NCI-H82 treated with DMSO at 0.1 percent for 48 hours (cell line): ENCODE measurements around the gene TMEM255B.
"Not testable (repeated sequence)": the region's sequence is repeated elsewhere in the genome, so short reads cannot be mapped to it uniquely, and the experiment has no call there.

Experiments used
- DNase-seq: peaks from one replicate; lab custom pipeline; 2025; ENCODE audit not compliant: unreplicated experiment; lab: John Stamatoyannopoulos, UW

TMEM255B gene

DNA sequence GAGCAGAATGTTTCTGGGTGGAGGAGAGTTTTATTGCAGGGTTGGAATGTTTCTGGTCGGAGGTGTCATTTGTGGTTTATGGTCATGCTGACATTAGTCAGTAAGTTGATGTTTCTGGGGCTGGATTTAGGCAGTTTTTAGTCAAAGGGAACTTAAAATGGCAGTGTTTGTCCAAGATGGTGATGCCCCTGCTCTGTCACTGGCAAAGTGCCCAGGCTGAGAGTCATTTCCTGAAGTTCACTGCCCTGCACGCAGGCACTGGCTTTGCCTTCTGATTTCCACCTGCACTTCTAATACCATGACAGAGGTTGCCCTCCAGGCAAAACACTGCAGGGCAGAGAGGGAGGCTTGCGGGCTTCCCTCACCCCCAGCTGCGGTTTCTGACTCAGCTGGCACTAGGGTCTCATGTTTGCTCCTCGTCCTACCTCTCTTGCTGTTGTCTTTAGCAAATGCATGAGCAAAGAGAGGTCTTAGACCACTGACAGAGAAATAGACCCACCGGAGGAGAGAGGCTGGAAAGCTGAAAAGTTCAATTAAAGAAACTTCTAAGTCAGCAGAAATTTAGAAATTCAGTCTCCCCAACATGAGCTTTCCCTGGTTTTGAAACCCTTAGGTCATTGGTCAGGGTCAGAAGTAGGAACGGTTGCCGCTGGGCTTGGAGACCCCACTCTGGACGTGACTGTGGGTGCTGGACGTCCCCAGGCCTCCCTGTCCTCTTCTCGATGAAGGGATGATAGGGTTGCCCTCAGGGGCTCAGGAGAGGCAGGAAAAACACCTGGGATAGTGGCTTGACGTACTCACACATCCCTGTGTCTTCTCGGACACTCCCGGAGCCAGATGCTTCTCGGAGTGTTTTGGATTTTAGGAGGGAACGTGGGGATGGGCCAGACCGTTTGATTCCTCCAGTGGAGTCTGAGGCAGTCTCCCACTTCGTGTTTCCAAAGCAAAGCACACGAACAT is 26.3 kb downstream of the TMEM255B start:
- DNase-seq, result no peak

DNA sequence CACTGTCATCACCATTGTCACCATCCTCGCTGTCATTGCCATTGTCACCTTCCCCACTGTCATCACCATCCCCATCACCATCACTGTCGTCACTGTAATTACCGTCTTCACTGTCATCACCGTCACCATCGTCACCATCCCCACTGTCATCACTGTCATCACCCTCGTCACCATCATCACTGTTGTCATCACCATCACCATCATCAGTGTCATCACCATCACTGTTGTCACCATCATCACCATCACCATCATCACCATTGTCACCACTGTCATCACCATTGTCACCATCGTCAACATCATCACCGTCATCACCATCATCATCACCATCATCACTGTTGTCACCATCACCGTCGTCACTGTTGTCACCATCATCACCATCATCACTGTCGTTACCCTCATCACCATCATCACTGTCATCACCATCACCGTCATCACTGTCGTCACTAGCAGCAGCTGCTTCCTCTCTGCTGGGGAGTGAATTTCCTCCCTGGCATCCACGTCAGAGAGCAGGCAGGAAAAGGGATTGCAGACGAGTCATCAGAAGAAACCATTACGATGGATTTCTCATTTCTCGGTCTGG is 27.3 kb downstream of the TMEM255B start:
- no peak for DNase-seq

DNA sequence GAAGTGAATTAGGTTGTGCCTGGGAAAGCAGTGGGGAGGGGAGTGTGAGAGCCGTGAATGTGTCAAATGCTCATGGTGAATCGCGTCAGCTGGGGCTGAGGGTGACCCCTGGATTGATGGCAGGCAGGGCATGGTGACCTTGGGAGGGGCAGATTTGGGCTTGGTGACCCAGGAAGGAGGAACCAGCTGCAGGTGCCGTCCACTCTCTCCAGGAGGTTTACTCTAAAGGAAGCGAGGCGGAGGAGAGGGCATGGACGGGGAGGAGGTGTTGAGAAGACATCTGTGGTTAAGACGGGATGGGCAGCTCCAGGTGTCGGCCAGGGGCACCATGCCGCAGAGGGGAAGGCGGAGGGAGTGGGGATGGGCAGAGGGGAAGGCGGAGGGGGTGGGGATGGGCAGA is 28.7 kb downstream of the TMEM255B start:
- no peak for DNase-seq

DNA sequence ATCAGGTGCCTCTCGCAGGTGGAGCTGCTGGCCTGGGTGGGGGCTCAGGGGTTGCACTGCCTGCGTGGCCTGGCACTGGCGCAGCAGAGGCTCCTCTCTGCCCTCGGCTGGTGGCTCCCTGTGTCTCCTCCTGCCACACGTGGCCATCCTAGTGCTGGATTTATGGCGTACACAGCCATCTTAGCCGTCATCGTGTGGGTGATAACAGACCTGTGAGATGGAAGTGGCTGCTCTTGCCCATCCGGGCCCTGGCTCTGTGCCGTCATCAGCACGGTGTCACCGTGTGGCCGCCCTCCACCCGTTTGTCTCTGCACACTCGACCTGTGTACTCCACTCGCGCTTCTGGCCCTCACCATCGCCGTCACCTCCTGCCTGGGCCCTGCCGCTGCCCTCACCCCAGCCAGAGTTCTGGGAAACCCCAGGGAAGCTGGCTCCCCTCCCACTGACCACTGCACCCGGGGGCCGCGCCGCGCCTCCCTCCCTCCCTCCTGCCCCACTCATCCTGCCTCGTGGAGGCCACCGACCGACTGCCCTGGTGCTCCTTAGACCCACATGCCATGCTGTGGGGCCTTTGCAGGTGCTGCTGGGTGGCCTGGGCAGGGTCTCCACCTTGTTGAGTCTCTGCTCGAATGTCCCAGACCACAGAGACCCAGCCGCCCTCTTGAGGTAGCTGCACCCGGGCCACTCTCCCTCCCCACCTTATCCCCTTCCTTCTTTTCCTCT is 29.5 kb downstream of the TMEM255B start:
- DNase-seq, result no peak

DNA sequence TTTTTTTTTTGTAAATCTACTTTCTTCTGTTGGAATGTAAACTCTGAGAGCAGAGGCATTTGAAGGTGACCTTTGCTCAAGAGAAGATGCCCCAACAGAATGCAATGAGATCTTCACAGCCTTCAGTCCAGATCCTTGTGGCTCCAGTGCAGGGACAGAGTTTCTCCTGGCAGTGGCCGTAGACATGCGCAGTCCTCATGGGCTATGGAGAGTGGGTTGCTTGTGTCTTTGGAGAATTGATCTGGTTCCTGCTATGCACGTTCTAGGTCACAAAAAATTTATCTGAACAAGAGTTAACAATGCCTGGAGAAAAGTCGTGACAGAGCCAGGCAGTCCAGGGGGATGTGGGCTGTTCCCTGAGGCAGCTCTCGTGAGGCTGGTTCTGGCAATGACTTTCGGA is 30.1 kb downstream of the TMEM255B start:
- no peak for DNase-seq

DNA sequence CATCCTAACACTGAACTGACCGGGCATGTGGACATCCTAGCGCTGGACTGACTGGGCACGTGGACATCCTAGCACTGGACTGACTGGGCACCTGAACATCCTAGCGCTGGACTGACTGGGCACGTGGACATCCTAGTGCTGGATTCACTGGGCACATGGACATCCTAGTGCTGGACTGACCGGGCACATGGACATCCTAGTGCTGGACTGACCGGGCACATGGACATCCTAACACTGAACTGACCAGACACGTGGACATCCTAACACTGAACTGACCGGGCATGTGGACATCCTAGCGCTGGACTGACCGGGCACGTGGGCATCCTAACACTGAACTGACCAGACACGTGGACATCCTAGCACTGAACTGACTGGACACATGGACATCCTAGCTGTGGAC is 30.9 kb downstream of the TMEM255B start:
- DNase-seq, result not testable (repeated sequence)

DNA sequence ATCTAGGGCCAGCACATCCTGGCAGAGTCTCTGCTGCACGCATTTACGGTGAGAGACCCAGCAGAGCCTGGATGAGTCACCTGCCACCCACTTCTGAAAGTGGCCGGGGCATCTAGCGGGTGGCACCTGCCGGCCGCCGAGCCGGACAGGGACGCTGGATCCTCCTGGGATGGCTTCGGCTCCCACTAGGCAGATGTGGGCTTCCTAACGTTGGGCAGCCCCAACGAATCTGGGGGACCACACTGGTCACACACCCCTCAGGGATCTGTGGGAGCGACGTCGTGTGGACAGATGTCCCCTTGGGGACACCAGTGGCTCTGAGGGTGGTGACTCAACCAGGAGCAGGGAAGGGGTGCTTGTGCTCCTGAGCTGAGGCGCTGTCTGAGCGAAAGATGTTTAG is 32.2 kb downstream of the TMEM255B start:
- no peak for DNase-seq

DNA sequence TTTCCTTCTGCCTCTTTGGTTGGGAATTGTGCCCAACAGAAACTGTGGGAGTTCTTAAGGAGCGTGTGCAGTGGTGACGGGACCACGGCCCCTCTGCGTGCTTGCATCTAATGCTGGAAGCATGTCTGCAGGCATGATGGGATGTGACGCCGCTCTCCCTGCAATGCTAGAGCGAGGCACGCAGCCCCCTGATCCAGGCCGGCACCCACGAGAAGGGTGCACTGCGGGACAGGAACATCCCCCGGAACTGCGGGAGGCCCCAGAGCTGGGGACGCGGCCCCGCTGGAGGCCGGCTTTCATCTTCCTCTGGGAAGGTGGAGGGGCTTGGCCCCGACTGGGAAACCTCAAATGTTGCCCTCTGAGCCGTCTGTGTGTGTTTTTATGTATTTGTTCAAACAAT is 32.7 kb downstream of the TMEM255B start:
- no peak for DNase-seq

DNA sequence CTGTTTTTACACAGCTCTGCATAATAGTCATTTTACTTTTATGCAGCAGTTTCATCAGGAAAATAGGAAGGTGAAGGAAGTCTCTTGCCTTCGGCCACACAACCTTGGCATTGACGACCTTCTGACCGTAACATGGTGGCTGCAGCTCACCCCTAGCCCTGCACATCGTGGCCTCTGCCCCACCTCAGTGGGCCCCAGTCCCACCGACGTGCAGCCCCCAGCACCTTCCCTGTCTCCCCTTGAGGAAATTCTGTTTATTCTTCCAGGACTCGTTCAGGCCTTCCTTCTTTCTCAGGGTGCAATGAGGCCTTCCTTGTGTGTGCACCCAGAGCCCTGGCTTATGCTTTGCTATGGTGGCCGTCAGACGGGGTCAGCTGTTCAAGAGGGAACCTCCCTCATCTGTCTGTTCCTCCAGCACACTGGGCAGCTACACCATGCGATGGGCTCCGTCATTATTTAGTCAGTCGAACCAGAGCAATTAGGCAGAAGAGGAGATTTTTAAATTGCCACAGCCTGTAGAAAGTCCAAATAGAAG is 33.3 kb downstream of the TMEM255B start:
- no peak for DNase-seq

DNA sequence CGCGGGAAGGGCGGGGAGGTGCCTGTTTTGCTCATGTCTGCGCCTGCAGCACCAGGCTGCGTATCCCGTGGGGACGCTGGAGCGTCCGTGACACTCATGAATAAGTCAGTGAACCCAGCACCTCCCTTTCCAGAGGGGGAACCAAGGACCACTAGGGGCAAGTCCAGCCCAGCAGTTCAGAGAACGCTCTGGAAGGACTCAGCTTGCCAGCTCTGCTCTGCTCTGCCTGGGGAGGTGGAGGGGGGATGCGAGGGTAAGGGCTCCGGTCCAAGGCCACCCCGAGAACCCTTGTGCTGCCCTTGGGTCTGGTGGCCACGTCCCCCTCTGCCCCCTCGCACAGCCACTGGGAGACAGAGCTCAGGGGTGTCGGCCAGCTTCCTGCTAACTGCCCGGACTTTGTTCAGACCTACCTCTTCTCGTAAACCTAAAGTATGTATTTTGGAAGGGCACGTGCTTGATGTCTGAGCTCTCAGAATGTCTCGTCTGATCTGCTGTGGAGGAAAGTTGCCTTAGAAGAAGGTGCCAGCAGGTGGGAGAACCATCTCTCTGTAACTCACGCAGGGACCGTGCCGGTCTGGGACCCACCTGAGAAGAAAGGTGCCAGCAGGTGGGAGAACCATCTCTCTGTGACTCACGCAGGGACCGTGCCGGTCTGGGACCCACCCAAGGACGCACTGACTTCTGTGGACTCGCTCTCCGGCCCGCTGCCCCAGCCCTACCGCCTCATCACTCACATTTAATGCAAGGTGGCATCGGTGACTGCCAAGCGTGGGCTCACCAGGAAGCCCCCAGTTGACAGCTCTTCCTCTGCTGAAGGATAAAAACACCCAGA is 34.1 kb downstream of the TMEM255B start:
- DNase-seq, result no peak

DNA sequence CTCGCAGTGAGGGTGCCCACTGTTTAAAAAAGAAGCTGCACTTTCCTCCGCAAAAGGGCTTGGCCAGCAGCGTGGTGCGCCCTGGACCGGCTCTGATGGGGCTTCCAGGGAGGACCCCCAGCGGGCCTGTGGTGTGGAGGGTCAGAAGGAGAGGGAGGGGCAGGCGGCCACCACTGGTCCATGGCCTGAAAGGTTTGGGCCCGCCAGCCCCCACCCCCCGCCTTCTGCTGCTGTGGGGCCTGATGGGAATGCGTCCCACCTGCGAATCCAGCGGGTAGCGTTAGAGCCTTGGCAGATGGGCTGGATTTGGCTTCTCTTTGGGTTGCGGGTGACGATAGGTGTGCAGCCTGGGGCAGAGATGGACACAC is 34.7 kb downstream of the TMEM255B start:
- DNase-seq, result no peak

DNA sequence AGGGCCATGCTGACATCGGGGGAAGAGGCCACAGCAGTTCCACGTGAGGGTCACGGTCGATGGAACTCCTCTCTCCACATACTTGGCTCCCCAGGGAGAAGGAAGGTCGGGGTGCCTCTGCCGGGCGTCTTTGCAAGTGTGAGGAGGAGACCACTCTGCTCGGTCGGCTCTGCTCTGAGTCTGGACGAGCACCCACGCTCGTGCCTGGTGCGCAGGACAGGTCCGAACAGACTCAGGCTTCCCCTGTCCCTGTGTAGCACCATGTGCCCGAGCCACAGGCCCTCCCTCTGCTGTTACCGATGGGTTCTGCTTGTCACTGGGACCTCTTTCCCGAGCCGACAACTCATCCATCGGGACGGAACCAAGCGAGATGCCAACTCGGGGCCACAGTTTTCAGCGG is 35.1 kb downstream of the TMEM255B start:
- no peak for DNase-seq

DNA sequence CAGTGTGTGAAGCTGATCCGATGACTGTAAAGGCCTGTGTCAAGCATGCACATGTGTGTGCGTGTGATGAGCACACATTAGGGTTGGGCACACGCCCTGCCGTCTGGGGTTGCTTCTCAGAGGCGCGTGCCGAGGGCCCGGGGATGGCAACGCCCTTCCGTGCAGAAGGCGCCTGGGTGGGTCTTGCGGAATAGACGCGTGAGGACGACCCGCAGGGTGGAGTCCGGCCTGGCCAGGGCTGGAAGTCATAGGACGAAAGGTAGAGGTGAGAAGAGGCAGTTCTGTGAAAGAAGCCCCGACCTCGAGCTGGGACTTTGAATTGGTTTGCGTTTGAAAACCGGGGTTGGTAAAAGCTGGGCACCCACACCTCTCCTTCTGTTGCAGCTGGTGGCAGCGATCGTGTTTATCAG is 35.7 kb downstream of the TMEM255B start:
- no peak for DNase-seq

DNA sequence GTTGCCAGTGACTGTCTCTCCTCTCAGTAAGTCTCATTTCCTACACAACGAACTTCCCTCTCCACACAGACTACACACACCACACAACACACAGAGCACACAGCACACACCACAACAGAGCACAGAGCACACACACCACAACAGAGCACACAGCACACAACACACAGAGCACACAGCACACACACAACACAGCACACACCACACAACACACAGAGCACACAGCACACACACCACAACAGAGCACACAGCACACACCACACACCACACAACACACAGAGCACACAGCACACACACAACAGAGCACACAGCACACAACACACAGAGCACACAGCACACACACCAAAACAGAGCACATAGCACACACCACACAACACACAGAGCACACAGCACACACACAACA is 36.3 kb downstream of the TMEM255B start:
- not testable (repeated sequence) for DNase-seq

DNA sequence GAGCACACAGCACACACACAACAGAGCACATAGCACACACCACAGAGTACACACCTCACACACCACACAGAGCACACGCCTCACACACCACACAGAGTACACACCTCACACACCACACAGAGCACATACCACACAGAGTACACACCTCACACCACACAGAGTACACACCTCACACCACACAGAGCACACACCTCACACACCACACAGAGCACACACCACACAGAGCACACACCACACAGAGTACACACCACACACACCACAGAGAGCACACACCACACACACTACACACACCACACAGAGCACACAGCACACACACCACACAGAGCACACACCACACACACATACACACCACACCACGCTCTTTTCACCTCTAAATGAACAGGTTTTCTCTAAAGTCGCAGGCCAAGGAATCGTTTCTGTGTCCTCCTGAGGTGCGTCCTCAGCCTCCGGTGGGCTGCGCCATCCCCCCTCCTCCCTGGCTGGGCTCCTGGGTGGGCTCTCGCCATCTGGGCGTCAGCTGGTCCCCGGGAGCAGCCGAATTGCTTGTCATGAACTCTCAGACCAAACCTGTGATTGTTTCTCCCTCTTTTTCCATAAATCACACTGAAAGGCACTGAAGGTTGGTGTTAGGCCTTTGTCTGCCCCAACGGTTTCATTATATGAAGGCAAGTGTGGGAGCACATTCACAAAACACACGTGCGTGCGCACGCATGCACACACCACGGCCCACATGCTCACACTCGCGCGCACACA is 37.4 kb downstream of the TMEM255B start:
- DNase-seq, result no peak

DNA sequence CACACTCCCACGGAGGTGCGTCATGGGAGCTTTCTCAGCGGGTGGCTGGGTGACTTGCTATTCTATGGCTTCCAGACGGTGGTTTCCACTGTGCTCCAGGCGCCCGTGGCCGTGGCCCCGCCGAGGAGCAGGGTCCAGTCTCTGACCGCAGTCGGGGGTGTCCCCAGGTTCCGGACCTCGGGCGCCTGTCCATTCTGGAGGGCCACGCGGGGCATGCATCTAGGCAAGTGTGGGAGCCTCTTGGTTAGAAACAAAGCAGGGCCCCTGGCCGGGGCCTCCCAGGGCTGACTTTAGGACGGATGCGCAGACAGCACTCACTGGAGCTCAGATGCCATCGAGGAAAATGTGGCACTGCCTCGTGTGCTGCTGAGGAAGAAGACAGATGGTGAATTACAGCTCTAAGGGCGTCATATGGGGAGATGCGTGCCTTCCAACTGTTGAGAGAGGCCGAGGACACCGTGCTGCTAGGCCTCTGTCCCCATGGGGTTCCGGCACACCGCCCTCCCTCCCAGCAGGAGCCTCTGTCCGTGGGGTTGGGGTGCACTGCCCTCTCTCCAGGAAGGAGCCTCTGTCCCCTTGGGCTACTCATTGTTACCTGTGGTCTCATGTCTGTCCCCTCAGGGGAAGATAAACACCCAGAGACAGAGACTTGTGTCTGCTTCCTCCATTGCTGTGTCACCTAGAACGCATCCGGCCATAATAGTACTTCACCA is 38.1 kb downstream of the TMEM255B start:
- DNase-seq, result no peak

DNA sequence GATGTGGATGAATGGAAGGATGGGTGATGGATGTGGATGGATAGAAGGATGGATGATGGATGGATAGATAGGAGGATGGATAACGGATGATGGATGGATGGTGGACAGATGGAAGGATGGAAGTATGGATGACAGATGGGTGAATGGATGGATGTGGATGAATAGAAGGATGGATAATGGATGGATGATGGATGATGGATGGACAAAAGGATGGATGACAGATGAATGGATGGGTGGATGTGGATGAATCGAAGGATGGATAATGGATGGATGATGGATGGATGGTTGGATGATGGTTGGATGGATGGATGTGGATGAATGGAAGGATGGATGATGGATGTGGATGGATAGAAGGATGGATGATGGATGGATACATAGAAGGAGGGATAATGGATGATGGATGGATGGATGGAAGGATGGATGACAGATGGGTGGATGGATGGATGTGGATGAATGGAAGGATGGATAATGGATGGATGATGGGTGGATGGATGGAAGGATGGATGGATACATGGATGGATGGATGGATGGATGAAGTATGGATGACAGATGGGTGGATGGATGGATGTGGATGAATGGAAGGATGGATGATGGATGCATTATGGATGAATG is 39.3 kb downstream of the TMEM255B start:
- DNase-seq, result no peak

DNA sequence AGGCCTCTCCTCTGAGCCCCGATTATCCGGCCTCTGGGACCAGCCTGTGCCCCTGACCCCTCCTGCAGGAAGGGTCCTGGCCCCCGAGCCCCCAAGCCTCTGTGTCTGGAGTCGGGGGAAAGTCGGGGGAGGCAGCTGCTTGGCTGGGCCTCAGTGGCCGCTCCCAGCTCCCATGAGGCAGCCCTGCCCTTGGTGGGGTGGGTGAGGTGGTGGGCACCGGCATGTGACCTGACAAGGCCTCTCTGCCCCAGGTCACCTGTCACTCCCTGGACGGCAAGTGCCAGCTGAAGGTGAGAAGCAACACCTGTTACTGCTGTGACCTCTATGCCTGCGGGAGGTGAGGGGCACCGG is 41.5 kb downstream of the TMEM255B start:
- DNase-seq, result no peak

DNA sequence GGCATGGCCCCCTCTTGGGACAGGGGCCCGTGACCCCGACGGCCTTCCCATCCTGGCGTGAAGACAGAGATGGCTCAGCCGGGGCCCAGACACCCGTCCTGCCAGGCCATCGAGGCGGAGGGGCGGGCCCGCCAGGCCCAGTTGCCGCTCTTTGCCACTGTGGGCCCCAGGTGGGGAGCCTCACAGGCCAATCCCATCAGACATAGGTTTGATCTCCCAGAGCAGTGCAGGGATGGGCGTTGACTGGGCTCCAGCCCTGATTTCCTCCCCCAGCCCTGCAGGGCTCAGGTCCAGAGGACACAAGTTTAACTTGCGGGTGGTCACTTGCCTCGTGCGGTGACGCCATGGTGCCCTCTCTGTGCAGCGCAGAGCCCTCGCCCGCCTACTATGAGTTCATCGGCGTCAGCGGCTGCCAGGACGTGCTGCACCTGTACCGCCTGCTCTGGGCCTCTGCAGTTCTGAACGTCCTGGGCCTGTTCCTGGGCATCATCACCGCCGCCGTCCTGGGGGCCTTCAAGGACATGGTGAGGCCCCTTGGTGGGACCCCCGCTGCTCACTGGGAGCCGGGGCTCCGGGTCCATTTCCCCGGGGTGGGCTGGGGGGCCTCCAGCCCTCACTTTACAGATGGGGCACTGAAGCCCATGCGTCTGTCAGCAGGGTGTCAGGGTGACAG is 42.4 kb downstream of the TMEM255B start:
- DNase-seq, result no peak
